ENCODE measurements around the gene SEM1.

The SEM1 gene

GRCh38 chr7:96679886-96680285 is 29.8 kb downstream of the SEM1 start:
- no peak for DNase-seq (ENCODE audit: low read depth, low spot score)
- no peak overlapping the region for H3K4me3 ChIP-seq (ENCODE audit: low read depth, low read length)
- no peak for TF ChIP-seq CTCF (IDR thresholded peaks at IDR 0.05; ENCODE audit: low read depth, low read length)
- in situ Hi-C loops (cut with HindIII; ENCODE audit: low sequenced_read_pairs) = no loop called here

- TF ChIP-seq CTCF (IDR thresholded peaks at IDR 0.05; ENCODE audit: low read depth, low read length) = no peak
- in situ Hi-C loops (cut with HindIII; ENCODE audit: low sequenced_read_pairs) = no loop called here
These were observed 32.7 kb downstream of the SEM1 start for GRCh38 chr7:96676919-96677318.

GRCh38 chr7:96675548-96675947 is 34.1 kb downstream of the SEM1 start:
- TF ChIP-seq CTCF (IDR thresholded peaks at IDR 0.05; ENCODE audit: low read depth, low read length) = no peak
- in situ Hi-C loops (cut with HindIII; ENCODE audit: low sequenced_read_pairs) = no loop called here
- no peak overlapping the region for H3K4me3 ChIP-seq (ENCODE audit: low read depth, low read length)
- no peak for DNase-seq (ENCODE audit: low read depth, low spot score)

More at GRCh38 chr7:96676919-96677318, 32.7 kb downstream of the SEM1 start:
- no peak overlapping the region for H3K4me3 ChIP-seq (ENCODE audit: low read depth, low read length)
- no peak for DNase-seq (ENCODE audit: low read depth, low spot score)

- no peak overlapping the region for H3K4me3 ChIP-seq (ENCODE audit: low read depth, low read length)
- no peak for DNase-seq (ENCODE audit: low read depth, low spot score)
- no peak for TF ChIP-seq CTCF (IDR thresholded peaks at IDR 0.05; ENCODE audit: low read depth, low read length)
- in situ Hi-C loops (cut with HindIII; ENCODE audit: low sequenced_read_pairs) = no loop called here
These were observed 35.1 kb downstream of the SEM1 start for GRCh38 chr7:96674565-96674964.

- no peak overlapping the region for H3K4me3 ChIP-seq (ENCODE audit: low read depth, low read length)
- in situ Hi-C loops (cut with HindIII; ENCODE audit: low sequenced_read_pairs) = no loop called here
- DNase-seq (ENCODE audit: low read depth, low spot score) = no peak
- no peak for TF ChIP-seq CTCF (IDR thresholded peaks at IDR 0.05; ENCODE audit: low read depth, low read length)
These were observed 37.8 kb downstream of the SEM1 start for GRCh38 chr7:96671854-96672253.

GRCh38 chr7:96670338-96671289 is 39.0 kb downstream of the SEM1 start:
- TF ChIP-seq CTCF (IDR thresholded peaks at IDR 0.05; ENCODE audit: low read depth, low read length) = no peak
- no peak overlapping the region for H3K4me3 ChIP-seq (ENCODE audit: low read depth, low read length)
- in situ Hi-C loops (cut with HindIII; ENCODE audit: low sequenced_read_pairs) = no loop called here
- no peak for DNase-seq (ENCODE audit: low read depth, low spot score)

All from astrocyte of the spinal cord (primary cell).